Smooth muscle cell of the brain vasculature (primary cell): Measurements from ENCODE around the gene PUM2.
"Not testable (repeated sequence)": the region's sequence is repeated elsewhere in the genome, so short reads cannot be mapped to it uniquely, and the experiment has no call there.

Experiments used
- DNase-seq: peaks from one replicate; pipeline ENCODE4 v3.0.0-alpha.2; 2012; ENCODE audit warnings: low read depth, low spot score

Gene PUM2

GRCh38 chr2:20350753-20351554, at the start of gene PUM2:
Gene PUM2, minus strand, starts transcription at chr2:20350844. Its CDS starts 23,484 bp downstream, at chr2:20327360.
- peak; percentile 92 for DNase-seq

- DNase-seq = no peak
Observed at GRCh38 chr2:20400306-20400705, 49.7 kb upstream of the PUM2 start.

GRCh38 chr2:20398956-20399567, 48.4 kb upstream of the PUM2 start:
- no peak for DNase-seq

GRCh38 chr2:20397811-20398447, 47.3 kb upstream of the PUM2 start:
- DNase-seq = no peak

- no peak for DNase-seq
Observed at GRCh38 chr2:20396356-20397000, 45.8 kb upstream of the PUM2 start.

GRCh38 chr2:20393986-20394385, 43.3 kb upstream of the PUM2 start:
- DNase-seq = no peak

GRCh38 chr2:20391951-20392699, 41.5 kb upstream of the PUM2 start:
- no peak for DNase-seq

- no peak for DNase-seq
Observed at GRCh38 chr2:20390524-20391123, 40.0 kb upstream of the PUM2 start.

- DNase-seq = no peak
Observed at GRCh38 chr2:20384953-20385352, 34.3 kb upstream of the PUM2 start.

GRCh38 chr2:20382965-20383810, 32.5 kb upstream of the PUM2 start:
- no peak for DNase-seq

GRCh38 chr2:20381457-20381856, 30.8 kb upstream of the PUM2 start:
- peak; percentile 81 for DNase-seq

GRCh38 chr2:20378891-20379519, 28.4 kb upstream of the PUM2 start:
- DNase-seq = peak; percentile 69

- no peak for DNase-seq
Observed at GRCh38 chr2:20378341-20378740, 27.7 kb upstream of the PUM2 start.

- no peak for DNase-seq
Observed at GRCh38 chr2:20377741-20378140, 27.1 kb upstream of the PUM2 start.

GRCh38 chr2:20374982-20375381, 24.3 kb upstream of the PUM2 start:
- DNase-seq = not testable (repeated sequence)

- DNase-seq = no peak
Observed at GRCh38 chr2:20372896-20373640, 22.4 kb upstream of the PUM2 start.

- no peak for DNase-seq
Observed at GRCh38 chr2:20371323-20372025, 20.8 kb upstream of the PUM2 start.

- DNase-seq = no peak
Observed at GRCh38 chr2:20370191-20370590, 19.5 kb upstream of the PUM2 start.
